ENCODE measurements around the gene DAB1.
"Not testable (repeated sequence)": the region's sequence is repeated elsewhere in the genome, so short reads cannot be mapped to it uniquely, and the experiment has no call there.

The DAB1 gene

DNA sequence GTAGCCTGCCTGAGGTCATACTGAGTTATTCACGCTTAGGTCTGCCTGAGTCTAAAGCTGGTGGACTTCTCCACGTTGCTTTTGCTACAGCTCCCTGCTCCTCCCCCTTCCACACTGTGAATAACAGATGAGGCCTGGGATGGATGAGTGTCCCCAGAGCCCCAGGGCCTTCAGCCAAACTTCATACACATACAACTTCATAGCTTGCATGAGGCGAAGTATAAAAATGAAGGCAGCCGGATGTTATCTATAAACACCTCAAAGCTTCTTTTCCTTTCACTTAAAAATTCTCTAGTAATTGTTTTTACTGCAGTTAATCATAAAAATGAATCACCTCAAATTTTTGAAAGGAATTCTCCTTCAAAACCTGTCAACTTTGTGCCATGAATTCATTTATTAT, 70.2 kb downstream of the DAB1 start:
- no peak for DNase-seq

DNA sequence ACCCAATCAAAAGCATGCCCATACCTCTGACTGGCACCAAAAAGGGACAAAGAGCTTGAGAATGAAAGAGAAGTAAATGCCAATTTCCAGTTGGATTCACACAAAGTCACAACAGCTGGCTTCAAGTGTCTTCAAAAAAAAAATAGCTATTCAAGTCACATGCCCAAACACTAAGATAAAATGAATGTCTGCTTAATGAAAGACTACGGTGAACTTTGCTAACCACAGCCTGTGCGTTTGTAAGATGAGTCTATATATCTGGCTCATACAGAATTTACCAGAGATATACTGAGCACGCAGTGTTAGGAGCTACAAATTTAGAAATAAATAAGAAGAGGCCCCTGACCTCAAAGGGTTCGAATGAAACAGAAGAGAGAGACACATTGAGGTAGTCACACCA, 73.2 kb downstream of the DAB1 start:
- no peak for DNase-seq

DNA sequence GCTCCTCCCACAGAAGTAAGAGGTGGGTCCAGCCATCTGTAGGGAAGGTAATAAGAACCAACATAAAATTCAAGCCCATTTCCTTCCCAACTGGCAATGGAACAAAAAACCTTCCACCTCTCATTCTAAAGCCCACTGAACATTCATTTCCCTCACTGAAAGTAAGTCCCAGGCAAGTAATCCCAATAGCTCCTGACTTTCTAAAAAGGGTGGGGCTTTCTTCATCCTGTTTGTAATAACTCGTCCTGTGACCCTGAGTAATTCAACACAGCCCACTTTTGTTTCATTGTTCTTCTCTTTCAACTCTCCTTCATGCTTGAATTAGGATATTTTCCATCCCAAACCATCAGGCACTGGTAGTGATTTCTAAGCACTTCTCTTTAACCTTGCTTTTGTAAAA, 74.9 kb downstream of the DAB1 start:
- no peak for DNase-seq

DNA sequence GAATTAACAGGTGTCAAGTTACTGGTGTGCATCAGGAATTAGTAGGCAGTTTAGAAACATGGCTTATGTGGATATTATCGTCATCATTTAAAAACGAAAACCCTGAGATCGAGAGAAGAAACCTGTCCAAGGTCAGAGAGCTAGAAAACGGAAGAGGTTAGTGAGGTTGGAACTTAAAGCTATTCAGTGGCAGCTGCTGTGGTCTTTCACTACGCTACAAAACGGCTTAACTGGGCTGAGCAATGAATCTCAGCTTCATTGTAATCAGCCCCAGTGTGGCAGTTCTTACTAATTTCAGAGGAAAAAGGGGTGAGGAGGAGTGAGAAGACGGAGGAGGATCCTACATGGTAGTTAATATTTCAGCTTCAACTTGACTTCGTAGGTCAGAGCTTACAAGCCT, 77.9 kb downstream of the DAB1 start:
- no peak for DNase-seq

DNA sequence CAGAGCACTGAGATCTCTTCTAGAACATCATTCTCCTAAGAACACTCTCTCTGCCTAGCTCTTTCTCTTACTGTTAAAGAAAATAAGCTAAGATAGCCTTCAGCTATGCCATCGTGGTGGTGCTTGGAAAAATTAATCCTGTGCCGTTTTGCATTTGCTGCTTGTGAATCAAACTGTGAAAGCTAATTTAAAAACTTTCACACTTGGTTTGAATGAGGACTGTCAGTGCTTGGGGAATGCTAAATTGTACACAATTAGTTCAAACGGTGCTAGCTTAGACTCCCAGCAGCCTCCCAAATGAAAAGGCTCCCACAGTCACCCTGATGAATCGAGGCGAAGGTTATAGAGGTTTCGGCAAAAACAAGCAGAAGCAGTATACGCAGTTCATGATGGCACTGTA, 79.6 kb downstream of the DAB1 start:
- no peak for DNase-seq

DNA sequence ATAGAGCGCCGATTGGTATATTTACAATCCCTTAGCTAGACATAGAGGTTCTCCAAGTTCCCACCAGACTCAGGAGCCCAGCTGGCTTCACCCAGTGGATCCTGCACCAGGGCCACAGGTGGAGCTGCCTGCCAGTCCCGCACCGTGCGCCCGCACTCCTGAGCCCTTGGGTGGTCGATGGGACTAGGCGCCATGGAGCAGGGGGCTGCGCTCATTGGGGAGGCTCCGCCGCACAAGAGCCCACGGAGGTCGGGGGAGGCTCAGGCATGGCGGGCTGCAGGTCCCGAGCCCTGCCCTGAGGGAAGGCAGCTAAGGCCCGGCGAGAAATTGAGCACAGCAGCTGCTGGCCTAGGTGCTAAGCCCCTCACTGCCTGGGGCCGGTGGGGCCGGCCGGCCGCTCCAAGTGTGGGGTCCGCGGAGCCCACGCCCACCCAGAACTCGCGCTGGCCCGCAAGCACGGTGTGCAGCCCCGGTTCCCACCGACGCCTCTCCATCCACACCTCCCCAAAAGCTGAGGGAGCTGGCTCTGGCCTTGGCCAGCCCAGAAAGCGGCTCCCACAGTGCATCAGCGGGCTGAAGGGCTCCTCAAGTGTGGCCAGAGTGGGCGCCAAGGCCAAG, 80.5 kb downstream of the DAB1 start:
- DNase-seq = not testable (repeated sequence)

DNA sequence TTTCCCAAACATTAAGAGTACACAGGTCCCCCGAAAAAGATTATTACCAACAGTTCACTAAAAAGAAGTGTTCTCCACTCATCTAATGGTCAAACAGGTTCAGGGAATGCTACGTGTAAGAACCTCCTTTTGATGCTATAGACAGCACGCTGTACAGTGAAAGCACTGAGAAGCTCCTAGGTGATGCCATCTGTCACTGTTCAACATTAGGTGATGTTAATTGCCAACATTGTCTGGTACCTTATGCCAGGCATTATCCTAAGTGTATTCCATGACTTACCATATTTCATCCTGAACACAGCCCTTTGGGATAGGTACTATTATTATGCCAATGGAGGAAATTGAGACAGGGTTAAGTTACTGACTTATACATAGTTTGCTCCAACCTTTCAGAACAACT, 82.1 kb downstream of the DAB1 start:
- DNase-seq = no peak

DNA sequence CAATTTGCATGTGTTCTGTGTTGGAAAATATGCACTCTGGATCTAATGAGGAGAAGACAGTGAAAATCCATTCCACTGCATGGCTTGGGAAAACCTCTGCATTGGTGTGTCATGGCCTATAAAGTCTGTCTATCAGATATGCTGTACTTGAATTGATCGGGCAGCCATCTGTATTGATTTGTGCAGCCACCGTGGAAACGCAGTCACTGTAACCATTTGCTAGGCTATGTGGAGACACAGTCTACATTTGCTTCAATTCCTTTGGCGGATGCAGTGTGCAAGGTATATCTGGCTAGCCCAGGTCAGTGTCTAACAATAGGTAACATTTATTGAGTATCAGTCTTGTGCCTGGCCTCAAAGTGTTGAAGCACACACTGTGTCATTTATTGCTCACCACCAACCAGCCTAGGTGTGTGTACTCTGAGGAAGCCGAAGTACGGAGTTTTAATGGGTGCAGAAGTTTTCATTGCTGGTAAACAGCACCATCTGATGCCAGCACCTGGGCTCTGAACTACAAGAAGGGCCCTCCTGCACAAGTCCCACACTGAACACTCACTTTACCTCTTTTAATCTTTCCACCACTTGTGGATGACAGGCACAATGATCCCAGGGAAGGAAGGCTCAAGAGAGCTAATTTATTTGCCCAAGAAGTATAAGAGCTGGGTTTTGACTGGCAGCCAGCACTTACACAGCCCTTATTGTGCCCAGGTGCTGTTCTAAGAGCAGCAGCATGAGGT, 83.4 kb downstream of the DAB1 start:
- DNase-seq = no peak

DNA sequence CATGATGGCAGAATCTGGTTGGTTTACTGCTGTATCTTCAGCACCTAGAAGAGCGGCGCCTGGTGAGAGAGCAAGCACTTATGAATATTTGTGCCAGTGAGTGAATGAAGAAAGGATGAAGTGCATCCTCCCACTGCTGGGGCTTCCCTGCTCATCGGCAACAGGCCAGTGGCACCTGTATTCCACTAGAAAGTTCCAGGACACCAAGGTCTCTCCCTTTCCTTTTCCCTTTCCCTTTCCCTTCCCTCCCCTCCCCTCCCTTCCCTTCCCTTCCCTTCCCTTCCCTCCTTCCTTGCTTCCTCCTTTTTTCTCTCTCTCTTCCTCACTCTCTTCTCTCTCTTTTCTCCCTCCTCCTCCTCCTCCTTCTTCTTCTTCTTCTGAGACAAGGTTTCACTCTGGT, 86.2 kb downstream of the DAB1 start:
- DNase-seq = no peak

DNA sequence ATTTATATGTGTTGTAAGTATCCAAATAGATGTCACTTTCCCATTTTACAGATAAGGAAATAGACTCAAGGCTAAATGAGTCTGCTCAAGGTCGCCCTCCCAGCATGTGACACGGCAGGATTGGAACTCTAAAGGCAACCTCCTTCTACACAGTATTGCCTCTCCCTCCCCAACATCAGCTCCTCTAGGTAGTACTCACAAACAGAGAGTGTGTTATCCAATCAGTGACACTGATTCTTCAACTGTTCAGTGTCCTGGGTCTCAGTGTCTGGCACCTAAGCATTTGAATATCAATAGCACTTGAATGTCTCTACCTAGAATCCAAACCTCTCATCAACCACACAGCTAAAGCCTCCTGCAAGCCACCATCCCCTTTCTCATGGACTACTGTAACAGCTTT, 87.1 kb downstream of the DAB1 start:
- DNase-seq = no peak

DNA sequence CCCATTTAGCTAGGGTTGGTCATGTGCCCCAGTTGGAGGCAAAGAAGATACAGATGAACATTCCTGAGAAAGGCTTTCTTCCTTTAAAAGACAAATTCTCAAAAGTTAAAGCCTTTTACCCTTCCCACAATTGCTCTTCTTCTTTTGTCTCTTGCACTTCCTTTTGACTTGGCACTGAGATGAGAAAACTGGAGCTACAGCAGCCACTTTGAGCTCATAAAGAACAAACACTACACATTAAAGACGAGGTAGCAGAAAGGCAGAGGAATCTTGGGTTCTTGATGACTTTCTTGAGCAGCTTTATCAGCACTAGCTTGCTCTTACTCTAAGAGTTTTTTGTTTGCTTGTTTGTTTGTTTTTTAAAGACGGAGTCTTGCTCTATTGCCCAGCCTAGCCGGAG, 92.2 kb downstream of the DAB1 start:
- DNase-seq = no peak

DNA sequence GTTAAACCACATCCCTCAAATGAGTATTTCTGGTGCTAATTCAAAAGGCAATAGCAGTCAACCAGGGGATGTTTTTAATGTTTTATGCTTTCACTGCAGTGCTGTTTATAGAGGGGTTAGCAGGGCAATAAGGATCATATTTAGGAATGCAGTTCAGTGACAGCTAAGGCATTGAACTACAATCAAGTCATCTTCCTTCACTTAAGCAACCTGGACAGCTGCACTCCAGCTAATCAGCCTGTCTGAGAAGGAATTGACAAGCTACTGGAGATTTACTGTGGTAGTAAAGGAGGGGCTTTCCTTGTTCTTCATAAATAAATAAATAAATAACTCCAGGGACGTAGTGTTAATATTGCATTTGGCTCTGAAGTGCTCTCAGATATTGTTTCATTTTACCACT, 93.9 kb downstream of the DAB1 start:
- DNase-seq = no peak

DNA sequence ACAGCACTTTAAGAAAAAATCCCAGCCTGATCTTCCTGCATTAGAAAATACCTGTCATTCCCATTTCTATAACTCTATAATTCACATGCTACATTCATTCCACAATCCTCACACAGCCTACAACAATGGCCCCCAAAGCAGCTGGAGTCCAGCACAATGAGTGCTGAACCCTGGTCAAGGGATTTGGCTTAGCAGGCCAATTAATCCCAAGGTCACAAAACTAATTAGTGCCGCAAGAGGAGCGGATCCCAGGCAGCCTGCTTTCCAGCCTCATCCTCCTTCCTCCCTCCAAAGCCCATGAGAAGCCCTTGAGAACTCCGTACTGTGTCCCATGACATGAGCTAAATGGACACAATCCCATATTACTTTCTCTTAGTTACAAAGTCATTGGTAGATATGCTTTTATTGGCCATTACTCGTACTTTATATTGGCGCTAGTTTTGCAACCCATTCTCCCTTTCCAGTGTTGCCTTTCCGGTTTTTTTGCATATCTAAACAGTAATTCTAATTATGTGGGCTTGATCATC, 94.8 kb downstream of the DAB1 start:
- no peak for DNase-seq

DNA sequence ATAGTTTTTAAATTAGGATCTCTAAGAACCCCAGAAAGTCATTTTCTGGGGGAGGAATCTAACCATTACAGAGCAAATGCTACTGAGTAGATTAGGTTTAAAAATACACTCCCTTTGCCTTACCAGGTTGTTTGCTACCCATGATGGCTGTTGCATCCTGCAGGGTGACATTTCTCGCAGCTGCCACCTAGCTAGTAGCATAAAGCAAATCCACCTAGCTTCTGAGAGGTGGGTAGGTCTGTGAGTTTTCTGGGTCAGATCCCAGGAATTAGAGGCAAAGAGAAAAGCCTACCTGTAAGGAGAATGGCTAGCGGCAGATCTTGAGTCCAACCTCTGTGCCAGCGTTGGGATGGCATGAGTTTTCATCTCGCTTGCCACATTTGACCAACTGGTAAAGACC, 95.9 kb downstream of the DAB1 start:
- no peak for DNase-seq

DNA sequence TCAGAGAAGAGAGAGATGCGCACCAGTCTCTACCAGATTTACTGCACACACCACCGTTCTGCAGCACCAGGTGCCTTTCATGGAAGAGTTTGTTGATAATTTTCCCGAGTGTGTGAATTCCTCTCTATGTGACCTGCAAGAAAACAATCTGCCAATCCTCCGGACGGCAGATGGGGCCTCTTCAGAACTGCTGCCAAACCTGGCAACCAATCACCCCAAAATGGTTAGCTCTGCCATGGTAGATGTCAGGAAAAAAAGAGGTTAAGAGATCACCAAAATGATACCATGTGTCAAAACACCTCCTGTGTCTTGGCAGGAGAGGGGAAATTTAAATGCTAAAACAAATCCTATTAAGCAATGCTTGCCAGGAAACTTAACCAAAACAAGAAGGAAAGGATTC, 96.5 kb downstream of the DAB1 start:
- DNase-seq = no peak

DNA sequence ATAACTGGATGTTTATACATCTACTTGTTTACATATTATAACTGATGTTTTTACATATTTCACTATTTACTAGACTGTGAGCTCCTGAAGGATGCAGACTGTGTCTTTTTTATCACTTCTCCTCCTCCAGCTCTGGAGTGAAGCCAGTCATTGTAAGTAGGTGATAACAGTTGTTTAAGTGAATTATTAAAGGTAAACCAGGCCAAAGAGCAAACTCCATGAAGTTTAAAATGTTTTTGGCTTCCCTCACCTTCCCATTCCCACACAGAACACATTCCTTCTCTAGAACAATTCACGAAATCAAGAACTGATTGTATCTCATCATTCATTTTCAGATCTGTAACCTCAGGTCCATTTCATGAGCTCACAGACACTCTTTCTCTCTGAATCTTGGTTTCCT, 98.3 kb downstream of the DAB1 start:
- DNase-seq = no peak

DNA sequence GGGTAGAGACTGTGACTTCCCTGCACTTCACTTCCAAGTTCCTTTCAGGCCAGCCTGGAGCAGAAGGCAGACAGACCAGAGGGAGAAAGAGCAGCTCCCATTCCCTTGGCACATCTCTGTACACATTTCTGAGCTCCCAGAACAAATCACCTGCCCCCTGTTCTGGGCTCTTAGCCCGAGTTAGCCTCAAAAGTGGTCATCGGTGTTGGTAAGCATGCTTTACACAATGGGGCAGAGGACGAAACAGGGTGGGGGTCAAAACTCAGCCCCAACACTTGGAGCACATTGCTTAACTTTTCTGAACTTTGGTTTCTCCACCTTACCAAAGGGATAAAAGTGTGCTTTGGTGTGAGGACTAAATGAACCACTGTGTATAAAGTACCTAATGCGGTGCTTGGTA, 98.7 kb downstream of the DAB1 start:
- no peak for DNase-seq

DNA sequence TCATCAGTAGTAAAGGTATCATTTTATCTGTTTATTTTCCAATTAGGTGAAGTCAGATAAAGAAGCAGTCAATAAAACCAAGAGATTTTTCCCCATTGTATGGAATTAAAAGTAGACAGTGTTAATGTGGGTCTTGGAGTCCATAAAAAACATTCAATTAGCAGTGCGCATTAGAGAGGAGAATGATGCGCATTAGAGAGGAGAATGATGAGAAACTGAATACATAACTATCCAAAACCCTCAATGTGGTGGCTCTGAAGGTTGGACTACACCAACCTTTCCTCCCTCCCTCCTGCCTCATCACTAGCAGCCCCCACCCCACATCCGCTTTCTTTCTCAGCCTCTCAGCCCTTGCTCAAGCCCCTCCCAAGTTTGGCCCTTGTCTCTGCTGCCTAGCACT, 99.5 kb downstream of the DAB1 start:
- no peak for DNase-seq

DNA sequence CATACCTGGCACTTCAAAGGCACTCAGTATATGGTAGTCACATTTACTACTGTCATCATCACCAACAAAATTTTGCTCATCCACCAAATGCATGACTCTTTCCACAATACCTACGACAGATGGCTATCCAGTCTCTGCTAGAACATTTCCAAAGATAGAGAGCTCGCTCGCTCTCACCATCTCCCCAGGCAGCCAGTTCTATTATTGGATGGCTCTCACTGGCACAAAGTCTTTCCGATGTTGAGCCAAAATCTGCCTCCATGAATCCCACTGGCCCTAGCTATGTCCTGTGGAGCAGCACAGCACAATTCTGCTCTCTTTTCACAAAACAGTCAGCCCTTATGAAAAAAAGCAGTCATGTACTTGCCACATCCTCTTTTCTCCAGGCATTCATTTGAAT, 102.1 kb downstream of the DAB1 start:
- DNase-seq = no peak

DNA sequence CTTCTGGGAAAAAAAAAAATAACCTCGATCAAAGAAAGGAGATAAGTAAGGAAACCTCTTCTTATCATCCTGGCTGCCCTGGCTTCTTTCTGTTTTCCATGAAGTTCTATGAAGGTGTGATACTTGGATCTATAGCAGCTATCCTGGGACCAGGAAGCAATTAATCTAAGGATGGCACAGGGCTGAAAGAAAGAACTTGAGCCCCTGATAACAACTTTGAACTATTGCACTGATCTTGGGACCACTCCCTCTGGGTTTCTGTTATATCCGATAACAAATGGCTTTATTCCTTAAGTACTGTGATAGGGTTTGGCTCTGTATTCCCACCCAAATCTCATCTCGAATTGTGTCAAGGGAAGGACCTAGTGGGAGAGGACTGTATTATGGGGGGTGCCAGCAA, 104.1 kb downstream of the DAB1 start:
- DNase-seq = no peak

DNA sequence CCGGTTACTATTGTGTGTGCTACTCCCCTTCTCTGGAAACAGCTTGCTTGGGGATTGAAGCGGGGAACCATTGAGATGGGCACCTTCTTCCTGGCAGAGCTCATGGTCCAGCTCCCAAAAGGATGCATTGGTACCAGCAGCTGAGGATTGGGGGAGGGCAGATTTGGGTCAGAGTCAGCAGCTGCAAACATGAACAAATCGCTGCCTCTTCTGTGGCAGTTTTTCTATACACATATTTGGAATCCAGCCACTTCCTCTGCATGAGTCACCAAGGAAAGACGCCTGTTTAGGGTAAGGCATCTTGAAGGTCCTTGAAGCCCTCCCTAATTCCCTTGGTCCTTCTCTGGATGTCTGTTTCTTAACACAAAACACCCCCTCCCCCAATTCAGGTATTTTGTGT, 104.7 kb downstream of the DAB1 start:
- DNase-seq = no peak

DNA sequence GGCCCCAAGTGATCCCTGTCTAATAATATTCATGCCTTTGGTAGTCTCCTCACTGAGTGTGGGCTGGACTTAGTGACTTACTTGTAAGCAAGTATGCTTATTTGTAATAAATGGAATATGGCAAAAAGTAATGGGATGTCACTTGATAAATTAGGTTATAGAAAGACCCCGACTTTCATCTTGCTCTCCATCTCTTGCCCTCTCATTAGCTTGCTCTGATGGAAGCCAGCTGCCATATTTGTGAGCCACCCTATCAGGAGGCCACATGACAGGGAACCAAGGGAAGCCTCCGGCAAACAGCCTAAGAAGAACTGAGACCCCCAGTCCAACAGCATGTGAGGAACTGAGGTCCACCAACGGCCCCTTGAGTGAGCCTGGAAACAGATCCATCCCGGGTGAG, 107.0 kb downstream of the DAB1 start:
- no peak for DNase-seq

DNA sequence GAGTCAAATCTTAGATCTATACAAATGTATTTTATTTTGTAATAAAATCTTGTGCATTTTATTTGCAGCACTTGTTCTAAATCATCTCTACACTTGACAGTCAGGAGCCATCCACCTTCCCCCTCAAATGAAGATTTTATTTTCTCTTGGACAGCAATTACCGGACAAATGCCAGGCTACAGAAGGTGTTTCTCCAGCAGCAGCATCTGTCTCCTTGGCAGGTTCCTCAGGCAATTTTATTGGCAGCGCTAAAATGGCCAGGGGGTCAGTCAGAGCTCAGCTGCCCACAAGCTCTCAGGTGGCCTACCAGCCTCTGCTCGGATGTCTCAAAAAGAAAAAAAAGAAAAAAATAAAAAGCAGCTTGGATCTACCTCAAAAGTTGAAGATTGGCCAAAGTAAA, 107.6 kb downstream of the DAB1 start:
- no peak for DNase-seq

DNA sequence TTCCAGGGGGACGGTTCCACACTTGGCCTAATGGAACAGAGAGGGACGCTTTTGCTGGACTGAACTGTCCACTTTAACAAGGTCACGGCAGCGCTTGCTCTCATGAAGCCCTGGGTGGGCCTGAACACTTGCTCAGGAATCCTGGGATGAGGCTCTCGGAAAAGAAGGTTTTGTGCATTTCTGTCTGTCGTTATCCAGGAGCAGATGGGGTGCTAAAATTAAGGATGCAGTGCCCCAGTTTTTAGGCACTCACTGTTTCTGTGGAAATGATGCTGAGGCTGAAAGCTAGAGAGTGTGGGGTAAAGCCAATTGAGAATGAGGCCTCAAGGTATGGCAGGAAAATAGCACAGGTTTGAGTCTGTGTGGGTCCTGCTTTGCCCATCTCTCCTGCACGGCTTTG, 111.0 kb downstream of the DAB1 start:
- DNase-seq = no peak

DNA sequence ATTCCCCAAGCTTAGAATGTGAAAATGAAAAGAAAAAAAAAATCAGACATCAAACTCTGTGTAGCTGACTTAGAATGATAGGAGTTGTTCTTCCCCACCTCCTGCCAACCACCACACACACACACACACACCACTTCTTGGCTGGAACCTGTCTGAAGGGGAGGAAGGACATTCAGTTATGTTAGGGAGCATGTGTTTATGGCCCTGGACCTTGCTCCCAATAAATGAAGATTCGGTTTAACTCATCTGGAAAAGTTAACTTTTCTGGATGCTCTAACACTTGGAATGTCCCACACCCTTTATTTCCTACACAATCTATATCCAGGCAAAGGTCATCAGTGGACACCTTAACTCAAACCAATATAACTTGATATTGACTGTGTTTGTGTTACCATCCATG, 112.4 kb downstream of the DAB1 start:
- no peak for DNase-seq

Measured in amniotic stem cell (primary cell).